ENCODE results near the gene MALRD1. TPM values are rescaled to one million over a fixed set of nuclear protein-coding genes. Genes with fewer than 3 reads are reported as not detected.

The MALRD1 gene
- total RNA-seq, 1 donor from 2014 or later: not detected

DNA sequence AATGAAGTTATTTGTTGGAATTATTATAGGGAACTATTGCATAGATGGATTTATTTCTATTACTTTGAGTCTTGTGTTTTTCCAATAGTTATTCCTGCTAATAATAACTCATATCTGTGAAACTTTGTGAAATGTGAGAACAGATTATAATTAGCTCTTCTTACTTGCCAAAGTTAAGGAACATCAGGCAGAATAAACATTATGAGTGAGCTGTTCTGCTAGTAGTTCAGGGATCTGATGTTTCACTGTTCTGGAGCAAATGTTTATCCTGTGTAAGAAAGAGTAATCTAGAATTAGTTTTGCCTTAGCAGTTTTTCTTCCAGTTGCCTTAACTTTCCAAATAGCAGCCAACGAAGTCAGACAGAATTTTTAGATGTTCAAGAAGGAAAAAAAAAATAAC is 522.4 kb downstream of the MALRD1 start:
- intact Hi-C loops (cut with micrococcal nuclease): no loop called here

DNA sequence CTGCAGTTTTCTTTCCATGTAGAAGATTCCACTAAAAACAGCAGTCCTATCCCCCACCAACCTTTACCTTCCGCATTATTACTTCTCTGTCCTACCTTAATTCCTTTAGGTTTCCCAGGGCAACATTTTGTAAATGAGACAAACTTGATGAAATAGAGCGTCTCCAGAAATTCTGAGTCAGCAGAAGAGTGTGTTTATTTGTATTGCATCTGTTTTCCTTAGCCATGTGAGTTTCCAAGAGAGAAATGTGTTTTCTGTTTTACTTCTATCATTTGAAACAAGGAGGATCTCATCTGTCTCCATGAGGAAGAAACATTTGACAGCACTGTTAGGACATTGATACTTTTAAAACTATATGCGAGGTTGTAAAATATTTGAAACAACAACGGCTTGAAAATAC is 523.5 kb downstream of the MALRD1 start:
- intact Hi-C loops (cut with micrococcal nuclease): no loop called here

DNA sequence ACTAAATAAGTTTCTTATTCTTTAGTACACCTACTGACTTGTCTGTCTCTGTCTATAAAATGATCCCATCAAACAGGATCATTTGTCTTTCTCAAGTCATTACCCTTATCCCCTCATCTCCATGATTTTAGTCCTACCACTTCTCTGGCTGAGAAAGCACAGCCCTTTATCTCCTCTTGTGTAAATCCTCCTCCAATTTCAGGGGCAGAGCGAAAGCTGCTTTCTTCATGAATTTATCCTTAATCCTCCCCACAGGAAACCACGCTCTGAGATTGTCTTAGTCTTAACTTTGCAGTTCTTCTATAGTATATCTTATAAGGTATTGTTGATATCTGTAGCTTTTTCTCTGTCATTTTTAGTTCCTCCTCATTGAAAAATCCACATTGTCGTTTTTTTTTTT is 528.0 kb downstream of the MALRD1 start:
- intact Hi-C loops (cut with micrococcal nuclease): no loop called here

DNA sequence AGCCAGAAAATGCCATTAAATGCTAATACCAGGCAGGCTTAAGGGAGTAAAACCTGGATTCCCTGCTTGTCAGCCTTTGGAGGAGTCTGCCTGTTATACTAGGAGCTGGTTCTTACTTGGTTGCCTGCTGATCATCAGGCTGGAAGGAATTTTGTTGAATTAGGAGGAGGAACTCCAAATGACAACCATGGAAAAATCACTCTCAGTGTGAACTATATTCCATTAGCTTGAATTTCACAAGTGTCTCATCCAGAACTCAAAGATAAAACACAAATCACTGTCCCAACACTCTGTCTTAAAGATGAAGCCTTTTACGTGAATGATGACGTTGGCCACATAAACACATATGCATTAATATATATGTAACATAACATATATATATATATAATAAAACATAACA is 528.8 kb downstream of the MALRD1 start:
- intact Hi-C loops (cut with micrococcal nuclease): no loop called here

DNA sequence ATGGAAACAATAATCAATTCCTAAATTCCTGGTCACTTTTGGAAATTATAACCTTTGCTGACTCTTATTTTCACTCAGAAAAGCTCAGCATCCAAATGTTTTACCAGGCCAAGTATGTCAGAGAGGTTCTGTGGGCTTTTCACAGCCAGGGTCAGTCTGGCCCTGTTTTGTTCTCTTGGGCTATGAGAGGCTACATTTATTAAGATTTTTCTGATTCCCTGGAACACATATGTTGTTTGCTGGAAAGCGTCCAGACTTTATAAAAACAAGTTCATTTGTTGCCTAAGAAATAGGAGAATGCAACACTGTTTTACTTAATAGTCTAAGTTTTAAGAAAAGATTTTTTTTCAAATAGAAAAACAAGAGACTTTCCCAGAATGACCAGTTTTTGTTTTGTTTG is 529.2 kb downstream of the MALRD1 start:
- intact Hi-C loops (cut with micrococcal nuclease): no loop called here

DNA sequence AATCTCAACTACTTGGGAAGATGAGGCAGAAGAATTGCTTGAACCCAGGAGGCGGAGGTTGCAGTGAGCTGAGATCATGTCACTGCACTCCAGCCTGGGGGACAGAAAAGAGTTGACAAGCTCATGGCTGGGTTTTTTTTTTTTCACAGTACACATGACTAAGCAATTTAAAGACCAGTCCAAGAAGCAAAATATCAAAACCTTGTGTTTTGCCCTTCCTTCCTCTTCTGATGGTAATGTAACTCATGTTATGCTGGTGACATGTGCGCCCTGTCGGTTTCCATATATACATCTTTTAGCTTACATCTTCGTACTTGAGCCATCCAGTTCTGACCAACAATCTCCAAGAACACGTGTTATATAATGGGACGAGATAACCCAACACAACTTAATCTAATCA is 530.0 kb downstream of the MALRD1 start:
- intact Hi-C loops (cut with micrococcal nuclease): no loop called here

DNA sequence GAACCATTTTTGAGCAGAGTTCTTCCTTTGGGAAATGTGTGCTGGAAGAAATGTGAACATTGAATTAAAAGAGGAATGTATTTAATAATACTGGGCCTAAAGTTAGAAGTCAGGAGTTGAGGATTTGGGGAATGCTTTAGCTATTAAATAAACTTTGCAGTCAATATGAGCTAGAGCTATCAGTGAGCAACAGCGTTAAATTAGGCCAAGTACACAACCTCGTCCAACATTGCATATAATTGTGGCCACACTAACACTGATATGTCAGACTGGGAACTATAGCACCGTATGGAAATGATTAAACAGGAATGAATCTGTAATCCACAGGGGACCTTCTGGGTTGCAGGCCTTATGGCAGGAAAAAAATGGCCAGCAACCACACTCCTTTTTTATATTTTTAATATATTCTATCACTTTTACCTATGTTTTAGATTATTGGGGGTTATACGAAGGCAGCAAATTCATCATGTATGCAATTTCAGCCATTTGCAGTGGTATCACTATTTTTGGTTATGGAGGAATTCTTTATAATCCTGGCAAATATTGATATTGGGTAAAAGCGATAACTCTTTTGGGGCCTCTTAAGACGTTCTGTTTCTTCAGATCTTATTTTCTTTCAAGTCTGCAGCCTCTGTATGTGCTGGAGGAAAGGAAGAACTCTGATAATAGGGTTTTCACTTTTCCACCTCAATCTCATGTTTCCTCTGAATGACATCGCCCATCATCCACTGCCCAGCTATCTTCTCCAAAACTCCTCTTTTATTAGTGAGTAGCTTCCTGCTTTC is 531.4 kb downstream of the MALRD1 start:
- intact Hi-C loops (cut with micrococcal nuclease): no loop called here

DNA sequence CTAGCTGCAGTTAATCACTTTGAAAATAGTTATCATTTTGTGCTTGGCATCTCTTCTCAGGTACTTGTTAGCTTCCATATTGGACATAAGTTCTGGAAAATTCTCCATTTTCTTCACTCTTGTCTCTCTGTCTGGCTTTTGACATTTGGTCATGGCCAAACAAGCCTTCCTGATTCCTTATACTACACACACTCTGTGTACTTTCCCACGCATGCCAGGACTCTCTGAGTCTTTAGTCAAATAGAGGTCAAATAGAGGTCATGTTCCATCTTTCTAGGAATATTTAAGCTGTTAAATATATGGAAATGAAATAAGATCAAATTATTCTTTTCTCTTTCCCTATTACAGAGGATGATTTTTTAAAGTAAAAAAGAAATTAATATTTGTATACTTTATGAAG is 532.1 kb downstream of the MALRD1 start:
- intact Hi-C loops (cut with micrococcal nuclease): no loop called here

DNA sequence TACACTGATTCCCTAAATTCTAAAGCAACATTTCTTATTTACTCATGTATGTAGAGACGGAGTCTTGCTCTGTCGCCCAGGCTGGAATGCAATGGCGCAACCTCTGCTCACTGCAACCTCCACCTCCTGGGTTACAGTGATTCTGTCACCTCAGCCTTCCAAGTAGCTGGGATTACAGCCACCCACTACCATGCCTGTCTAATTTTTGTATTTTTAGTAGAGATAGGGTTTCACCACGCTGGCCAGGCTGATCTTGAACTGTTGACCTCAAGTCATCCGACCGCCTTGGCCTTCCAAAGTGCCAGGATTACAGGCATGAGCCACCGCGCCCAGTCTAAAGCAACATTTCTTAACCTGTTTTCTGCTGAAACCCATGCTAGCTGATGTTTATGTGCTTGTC is 540.0 kb downstream of the MALRD1 start:
- intact Hi-C loops (cut with micrococcal nuclease): no loop called here

DNA sequence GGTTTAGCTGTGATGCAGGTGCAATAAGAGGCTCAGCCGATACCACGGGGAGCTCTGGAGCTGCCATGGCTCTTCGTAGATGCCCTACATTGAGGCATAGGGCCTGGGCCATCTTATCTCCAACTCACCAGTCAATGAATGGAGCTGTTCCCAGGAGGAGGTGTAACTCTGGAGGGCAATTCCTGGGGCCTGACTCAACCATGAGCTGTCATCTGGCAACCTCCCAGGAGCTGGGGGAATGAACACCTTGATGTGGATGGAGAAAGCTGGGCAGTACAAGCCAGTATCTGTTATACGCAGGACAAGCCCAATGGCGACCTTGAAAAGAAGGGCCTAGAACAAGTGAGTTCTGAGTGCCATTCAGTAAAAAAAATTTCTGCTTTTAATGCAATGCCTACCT is 543.7 kb downstream of the MALRD1 start:
- intact Hi-C loops (cut with micrococcal nuclease): no loop called here

DNA sequence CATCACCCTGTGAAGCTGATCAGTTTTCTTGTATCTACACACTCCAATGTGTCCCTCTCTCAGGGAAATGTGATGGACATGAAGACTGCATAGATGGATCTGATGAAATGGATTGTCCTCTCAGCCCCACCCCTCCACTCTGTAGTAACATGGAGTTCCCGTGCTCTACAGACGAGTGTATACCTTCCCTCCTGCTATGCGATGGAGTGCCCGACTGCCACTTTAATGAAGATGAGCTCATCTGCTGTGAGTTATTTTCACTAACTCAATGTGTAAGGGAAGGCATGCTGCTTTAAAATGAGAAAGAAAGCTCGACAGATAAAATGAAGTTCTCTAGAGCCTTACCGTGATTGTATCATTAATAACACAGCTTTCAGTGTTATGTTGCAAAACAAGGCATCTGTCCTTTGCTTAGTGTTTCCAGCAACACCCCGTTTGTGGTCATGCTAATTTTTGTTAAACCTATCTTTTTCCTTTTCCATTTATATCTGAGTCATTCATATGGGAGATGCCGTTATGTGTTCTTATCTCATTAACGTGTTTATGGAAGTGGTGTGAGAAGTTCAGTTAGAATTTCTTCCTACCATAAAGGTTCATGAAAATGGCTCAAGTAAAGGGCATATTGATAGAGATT is 546.7 kb downstream of the MALRD1 start:
- intact Hi-C loops (cut with micrococcal nuclease): no loop called here

DNA sequence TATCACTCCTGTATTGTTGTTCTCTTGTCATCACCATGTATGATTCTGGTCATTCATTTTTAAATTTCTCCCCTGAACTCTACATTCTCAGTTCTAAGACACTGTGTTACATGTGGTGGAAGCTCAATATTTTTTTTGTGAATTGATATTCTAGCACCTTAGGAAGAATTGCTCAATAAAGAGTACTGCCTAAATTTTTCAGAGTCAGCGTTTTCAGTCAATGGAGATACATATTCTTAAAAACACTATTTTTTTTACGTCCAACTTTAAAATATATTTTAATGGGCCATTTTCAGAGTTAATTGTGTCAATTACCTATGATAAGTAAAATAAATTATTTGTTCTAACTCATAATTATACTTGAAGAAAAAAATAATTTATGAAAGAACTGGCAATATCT is 557.2 kb downstream of the MALRD1 start:
- intact Hi-C loops (cut with micrococcal nuclease): no loop called here

DNA sequence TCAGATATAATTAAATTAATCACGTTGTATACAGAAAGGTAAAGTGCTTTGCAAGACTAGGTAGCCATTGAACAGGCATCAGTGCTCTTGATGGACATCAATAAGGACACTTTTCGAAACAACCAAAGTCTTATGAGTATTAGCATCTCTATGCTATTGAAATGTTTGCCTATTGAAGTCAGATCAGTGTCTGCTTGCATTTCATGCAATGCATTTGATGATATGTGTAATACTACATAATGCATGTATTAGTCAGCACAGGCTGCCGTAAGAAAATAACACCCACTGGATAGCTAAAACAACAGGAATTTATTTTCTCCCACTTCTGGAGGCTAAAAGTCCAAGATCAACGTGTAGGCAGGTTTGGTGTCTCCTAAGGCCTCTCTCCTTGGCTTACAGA is 558.4 kb downstream of the MALRD1 start:
- intact Hi-C loops (cut with micrococcal nuclease): no loop called here

DNA sequence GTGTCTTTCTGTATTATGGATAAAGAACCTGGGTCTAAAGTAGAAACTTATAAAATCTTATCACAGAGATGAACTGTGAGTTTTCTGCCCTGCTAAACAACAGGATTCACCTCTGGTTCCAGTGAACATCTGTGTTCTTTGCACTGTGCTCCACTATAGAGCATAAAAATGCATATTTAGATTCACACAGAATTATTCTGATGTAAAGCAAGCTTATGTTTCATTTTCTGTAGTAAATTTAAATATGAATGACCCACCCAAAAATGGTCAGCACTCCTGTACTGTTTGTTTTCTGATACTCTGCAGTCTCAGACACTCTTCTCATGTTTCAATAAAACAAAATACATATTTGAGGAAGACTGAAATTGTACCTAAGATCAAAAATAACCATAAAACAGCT is 563.2 kb downstream of the MALRD1 start:
- intact Hi-C loops (cut with micrococcal nuclease): no loop called here

DNA sequence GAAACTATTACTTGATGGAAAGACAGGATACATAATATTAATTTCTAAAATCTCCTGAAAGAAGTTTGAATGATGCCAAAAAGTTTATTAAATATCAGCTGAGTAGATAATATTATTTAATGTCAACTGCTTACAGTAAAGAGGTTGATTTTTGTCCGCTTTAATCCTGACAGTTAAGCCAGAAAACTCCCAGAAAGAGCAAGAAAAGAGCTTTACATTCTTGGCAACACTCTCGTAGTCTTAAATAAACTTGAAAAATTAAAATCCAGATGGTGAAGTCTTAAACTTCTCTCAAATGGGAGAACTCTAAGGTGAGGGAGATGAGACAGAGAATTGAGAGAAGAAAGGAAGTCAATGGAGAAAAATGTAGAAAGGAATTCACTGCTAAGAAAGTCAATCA is 568.4 kb downstream of the MALRD1 start:
- intact Hi-C loops (cut with micrococcal nuclease): no loop called here

DNA sequence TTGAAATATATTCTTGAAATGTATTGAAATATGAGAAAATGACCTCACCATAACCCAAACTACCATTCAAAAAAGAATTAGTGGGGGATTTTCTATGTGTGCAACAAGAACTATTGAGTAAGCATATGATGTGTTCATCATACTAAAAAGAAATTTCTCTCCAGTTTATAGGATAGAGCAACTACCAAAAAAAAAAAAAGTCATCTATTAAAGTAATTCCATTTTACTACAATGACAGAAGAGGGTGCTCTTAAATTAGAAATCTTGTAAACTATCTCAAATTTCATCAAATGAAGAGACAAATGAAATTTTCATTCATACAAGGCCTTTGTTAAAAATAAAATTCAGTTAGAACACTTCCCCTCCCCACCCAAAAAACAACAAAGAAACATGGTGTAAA is 572.2 kb downstream of the MALRD1 start:
- intact Hi-C loops (cut with micrococcal nuclease): no loop called here

DNA sequence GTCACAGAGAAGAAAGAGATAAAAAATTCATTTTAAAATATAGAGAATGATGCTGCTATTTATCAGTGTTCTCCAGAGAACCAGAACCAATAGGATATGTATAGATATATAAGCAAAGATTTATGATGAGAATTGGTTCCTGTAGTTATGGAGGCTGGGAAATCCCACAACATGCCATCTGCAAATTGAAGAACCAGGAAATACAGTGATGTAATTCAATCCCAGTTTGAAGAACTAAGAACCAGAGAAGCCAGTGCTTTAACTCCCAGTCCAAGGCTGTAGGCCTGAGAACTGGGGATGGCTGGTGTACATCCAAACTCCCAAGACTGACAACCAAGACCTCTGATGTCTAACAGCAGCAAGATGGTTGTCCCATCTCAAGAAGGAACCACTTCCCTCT is 574.7 kb downstream of the MALRD1 start:
- intact Hi-C loops (cut with micrococcal nuclease): no loop called here

DNA sequence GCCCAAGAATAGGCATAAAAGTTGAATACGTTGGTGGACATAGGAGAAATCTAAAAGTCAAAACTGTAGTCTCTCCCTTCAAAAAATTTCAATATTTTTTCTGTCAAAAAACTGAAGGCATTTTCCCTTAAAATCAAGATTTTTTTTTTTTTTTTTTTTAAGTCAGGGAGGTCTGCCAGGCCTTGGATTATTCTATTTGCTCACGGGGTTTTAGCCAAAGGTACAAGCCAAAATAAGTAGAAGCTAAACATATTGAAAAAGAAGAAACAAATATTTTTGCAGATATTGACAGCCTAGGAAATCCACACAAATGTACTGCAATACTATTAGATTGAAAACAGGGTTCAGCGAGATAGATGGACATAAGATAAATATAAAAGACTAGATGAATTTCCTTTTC is 577.6 kb downstream of the MALRD1 start:
- intact Hi-C loops (cut with micrococcal nuclease): no loop called here

DNA sequence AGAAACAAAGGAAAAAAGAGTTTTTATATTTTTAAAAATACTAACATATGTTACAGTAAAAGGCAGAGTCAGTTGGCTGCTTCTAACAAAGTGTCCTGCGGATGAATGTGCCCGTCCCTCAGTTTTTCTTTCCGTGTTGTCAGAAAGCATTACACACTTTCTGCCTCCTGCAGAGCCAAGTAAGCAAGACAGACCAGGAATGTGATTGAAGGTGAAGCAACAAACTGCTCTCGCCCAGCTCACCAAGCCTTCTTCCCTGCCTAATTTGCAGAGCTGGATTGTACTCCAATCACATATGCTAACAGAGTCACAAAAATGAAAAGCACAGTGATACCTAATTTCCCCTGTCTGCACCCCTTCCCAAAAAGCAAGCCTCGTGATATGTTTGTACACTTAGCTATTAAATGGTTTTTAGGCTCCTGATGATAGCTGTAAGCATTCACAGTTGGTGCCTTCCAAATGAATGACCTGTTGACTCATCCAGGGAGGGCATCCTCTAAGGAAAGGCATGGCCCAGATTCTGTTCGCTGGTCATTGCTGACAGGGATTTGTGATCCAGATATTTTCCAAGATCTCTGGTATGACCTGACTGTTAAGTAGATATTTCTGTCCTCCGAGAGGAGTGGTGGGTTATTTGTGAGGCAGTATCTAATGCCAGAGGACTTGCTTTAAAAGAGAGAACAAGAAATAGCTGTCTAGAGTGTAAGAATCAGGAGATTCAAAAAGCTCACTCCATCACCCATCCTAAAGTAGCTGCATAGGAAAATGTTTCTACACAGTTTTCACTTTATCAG is 580.4 kb downstream of the MALRD1 start:
- intact Hi-C loops (cut with micrococcal nuclease): no loop called here

DNA sequence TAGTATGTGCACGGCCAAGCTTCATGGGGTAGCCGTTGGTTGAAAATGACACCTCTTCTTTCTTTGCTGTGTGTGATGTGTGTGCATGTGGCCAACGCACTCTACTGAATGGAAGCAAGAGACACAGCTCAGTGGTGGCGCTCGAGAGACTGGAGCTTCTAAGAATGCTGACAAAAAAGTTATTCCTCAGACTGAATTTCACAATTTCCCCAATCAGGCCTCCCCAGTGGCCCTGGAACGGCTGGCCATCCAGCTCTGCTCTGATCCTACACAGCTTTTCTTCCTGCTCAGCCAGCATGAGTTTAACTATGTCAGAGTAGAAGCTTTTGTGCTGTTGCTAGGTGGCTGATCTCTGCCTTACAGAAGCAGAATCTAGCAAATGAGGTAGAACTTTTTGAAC is 581.0 kb downstream of the MALRD1 start:
- intact Hi-C loops (cut with micrococcal nuclease): no loop called here

DNA sequence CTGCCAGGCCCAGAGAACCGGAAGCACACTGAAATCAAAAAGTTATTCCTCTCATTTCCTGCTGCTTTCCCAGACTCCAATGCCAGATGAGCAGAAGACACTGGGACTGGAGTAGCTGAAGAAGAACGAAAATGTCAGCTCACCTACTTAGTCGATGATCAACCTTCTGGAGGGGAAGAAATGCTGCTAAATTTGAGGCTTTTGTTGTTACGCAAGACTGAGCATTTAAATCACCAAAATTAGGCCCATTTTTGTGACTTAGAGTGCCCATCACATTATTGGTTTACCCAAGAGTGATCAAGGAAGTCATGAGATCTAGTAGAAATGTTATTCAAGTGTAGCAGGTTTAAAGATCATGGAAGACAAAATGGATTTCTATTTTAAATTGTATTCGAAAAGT is 585.6 kb downstream of the MALRD1 start:
- intact Hi-C loops (cut with micrococcal nuclease): no loop called here

DNA sequence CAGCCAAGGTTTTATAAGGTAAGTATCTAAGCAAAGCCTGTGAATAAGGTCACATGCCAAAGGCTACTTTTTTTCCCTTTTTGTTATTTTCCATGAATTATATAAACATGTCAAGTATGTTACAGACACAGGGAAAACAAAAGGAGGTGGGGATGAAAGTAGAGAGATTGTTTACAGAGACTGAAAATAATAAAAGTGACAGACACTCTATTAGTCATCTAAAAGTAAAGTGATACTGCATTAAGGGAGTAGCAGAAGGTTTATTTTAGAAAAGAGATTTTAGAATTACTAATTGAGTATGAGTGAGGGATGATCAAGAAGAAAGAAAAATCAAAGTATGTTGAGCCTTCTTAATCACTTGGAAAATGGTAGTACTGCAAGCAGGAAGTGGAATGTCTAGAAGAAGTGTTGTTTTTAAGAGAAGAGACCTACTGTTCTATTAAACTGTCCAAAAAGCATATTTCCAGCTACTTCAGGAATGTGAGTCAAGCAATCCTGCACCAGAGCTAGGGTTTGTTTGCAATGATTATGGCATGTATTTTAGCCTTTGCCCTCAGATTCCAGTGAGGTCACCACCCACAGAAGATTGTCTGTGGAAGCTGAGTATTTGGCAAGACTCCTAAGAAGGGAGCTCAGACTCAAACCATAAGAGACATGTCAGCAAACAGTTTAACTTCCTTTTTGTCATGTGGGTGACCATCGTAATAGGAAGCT is 589.7 kb downstream of the MALRD1 start:
- intact Hi-C loops (cut with micrococcal nuclease): no loop called here
